HG02938 (cell line): ENCODE measurements around the gene ATP5ME.
A peak's percentile ranks its signal among the peaks of the same experiment; 100 is the strongest.
"Not testable (repeated sequence)": the region's sequence is repeated elsewhere in the genome, so short reads cannot be mapped to it uniquely, and the experiment has no call there.

Source experiments
- ATAC-seq: cut with Tn5 transposase; IDR thresholded peaks from one replicate; pipeline ENCODE4 v1.9.1; 2021; ENCODE audit warnings: mild to moderate bottlenecking, moderate library complexity; ENCODE audit not compliant: unreplicated experiment

Gene ATP5ME

GRCh38 chr4:705278-706082, 31.4 kb upstream of the ATP5ME start, which contains the start of gene PCGF3:
Gene PCGF3 (plus strand): TSS chr4:705832. CDS start chr4:733681, 27,849 bp downstream.
- peak; percentile 84 for ATAC-seq

GRCh38 chr4:704971-705277, 30.8 kb upstream of the ATP5ME start:
- ATAC-seq: no peak

GRCh38 chr4:704198-704891, 30.3 kb upstream of the ATP5ME start:
- ATAC-seq: no peak

GRCh38 chr4:703336-704197, 29.5 kb upstream of the ATP5ME start:
- no peak for ATAC-seq

- ATAC-seq: no peak
Measured at GRCh38 chr4:702618-703048, 28.6 kb upstream of the ATP5ME start.

- ATAC-seq: no peak
Measured at GRCh38 chr4:700587-701264, 26.6 kb upstream of the ATP5ME start.

GRCh38 chr4:699816-700580, 25.9 kb upstream of the ATP5ME start:
- ATAC-seq: no peak

GRCh38 chr4:694341-694940, 20.4 kb upstream of the ATP5ME start:
- not testable (repeated sequence) for ATAC-seq

GRCh38 chr4:692771-693554, 18.9 kb upstream of the ATP5ME start:
- ATAC-seq: no peak

GRCh38 chr4:689723-690122, 15.6 kb upstream of the ATP5ME start:
- no peak for ATAC-seq

GRCh38 chr4:688854-689681, 15.0 kb upstream of the ATP5ME start, which contains the start of gene SLC49A3:
Gene SLC49A3 (minus strand): TSS chr4:689151. CDS start chr4:689127, 24 bp downstream.
- no peak for ATAC-seq

GRCh38 chr4:687971-688853, 14.1 kb upstream of the ATP5ME start:
- no peak for ATAC-seq

GRCh38 chr4:687048-687970, 13.2 kb upstream of the ATP5ME start:
- no peak for ATAC-seq

GRCh38 chr4:686413-687040, 12.5 kb upstream of the ATP5ME start:
- ATAC-seq: no peak

- no peak for ATAC-seq
Measured at GRCh38 chr4:685679-686412, 11.8 kb upstream of the ATP5ME start.
